A673 (cell line): ENCODE results near the gene LDLRAD3. TPM values are rescaled to one million over a fixed set of nuclear protein-coding genes. Genes with fewer than 3 reads are reported as not detected.

Experiments used
- BruUV-seq: library from RNA; stranded (reverse); fragments of 400-500 nt; replicated peaks from 2 replicates; lab custom pipeline; 2021; lab: Mats Ljungman, UMichigan
- CTCF ChIA-PET: fragments of 300-600 bp; sonication (Branson Sonifier 250); formaldehyde crosslinking; loops from one replicate; lab custom pipeline; 2022; ENCODE audit warnings: antibody characterized with exemption; lab: Charles Lee
- POLR2A ChIA-PET: fragments of 300-600 bp; sonication (Branson Sonifier 250); formaldehyde crosslinking; loops from one replicate; lab custom pipeline; 2022; ENCODE audit warnings: antibody characterized with exemption; ENCODE audit not compliant: low non-redundant PET; lab: Charles Lee
- DNase-seq: peaks from one replicate; pipeline ENCODE4 v3.0.0-alpha.2; 2015; ENCODE audit warnings: low spot score
- H3K27ac ChIP-seq: fragments of 200-600 bp; sonication (generic); 2 replicates; pipeline ENCODE4 v1.5.1; 2016; ENCODE audit warnings: mixed run types, low read depth, mild to moderate bottlenecking, mixed read lengths, antibody characterized with exemption, low read length; ENCODE audit not compliant: poor library complexity, severe bottlenecking
- H3K27me3 ChIP-seq: fragments of 200-600 bp; sonication (generic); replicated peaks from 2 replicates; pipeline ENCODE4 v1.6.1; 2017; ENCODE audit warnings: mixed run types, low read depth, mild to moderate bottlenecking, mixed read lengths, antibody characterized with exemption, low read length; ENCODE audit not compliant: insufficient read depth, poor library complexity
- H3K36me3 ChIP-seq: fragments of 200-600 bp; sonication (generic); 2 replicates; pipeline ENCODE4 v1.6.1; 2016; ENCODE audit warnings: mixed run types, mild to moderate bottlenecking, mixed read lengths, antibody characterized with exemption, low read length; ENCODE audit not compliant: insufficient read depth, poor library complexity, severe bottlenecking
- H3K4me1 ChIP-seq: fragments of 200-600 bp; sonication (generic); 2 replicates; pipeline ENCODE4 v1.6.1; 2017; ENCODE audit warnings: mixed run types, mild to moderate bottlenecking, mixed read lengths, antibody characterized with exemption, low read length; ENCODE audit not compliant: insufficient read depth, poor library complexity, severe bottlenecking
- H3K4me3 ChIP-seq: fragments of 200-600 bp; sonication (generic); 2 replicates; pipeline ENCODE4 v1.5.1; 2016; ENCODE audit warnings: low read depth, mixed run types, mild to moderate bottlenecking, mixed read lengths, low read length; ENCODE audit not compliant: poor library complexity, severe bottlenecking
- H3K9me3 ChIP-seq: fragments of 200-600 bp; sonication (generic); 2 replicates; pipeline ENCODE4 v1.6.1; 2016; ENCODE audit warnings: mixed run types, low read depth, mild to moderate bottlenecking, mixed read lengths, antibody characterized with exemption, low read length; ENCODE audit not compliant: poor library complexity, severe bottlenecking
- CTCF ChIP-seq: fragments of 300-800, 200-600 bp; sonication (generic); conservative IDR thresholded peaks from 2 replicates; pipeline ENCODE4 v1.5.1; 2017; ENCODE audit warnings: low read depth, mild to moderate bottlenecking, antibody characterized with exemption, low read length, moderate library complexity, mixed read lengths
- EZH2 ChIP-seq: fragments of 200-600 bp; sonication (generic); IDR thresholded peaks from 2 replicates; pipeline ENCODE4 v1.6.1; 2017; ENCODE audit warnings: borderline replicate concordance, low read depth, mild to moderate bottlenecking, mixed read lengths, antibody characterized with exemption, low read length; ENCODE audit not compliant: poor library complexity, severe bottlenecking
- intact Hi-C: fragments of 100-400 bp; cut with micrococcal nuclease; formaldehyde crosslinking; loops from one replicate; pipeline ENCODE4 v1.10.0; 2022; ENCODE audit not compliant: unreplicated experiment
- total RNA-seq: library from RNA; stranded (reverse); gene quantifications from 2 replicates; pipeline ENCODE4 v1.2.3, GENCODE V29; 2021

The LDLRAD3 gene
- total RNA-seq, 1 experiment from 2014 or later = 13.1 TPM

DNA sequence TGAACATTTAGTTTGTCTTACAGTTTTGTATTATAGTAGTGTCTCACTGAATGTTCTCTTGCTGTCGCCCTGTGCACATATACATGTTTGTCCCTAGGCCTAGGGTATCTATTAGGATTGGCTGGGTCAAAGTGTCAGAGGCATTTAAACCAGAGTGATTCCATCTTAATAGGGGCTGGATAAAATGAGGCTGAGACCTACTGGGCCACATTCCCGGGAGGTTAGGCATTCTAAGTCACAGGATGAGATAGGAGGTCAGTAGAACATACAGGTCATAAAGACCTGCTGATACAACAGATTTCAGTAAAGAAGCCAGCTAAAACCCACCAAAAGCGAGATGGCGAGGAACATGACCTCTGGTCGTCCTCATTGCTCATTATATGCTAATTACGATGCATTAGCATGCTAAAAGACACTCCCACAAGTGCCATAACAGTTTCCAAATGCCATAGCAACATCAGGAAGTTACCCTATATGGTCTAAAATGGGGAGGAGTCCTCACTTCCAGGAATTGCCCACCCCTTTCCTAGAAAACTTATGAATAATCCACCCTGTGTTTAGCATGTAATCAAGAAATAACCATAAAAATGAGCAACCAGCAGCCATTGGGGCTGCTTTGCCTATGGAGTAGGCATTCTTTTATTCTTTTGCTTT, 82.6 kb downstream of the LDLRAD3 start:
- no peak overlapping the region for H3K4me3 ChIP-seq
- H3K4me1 ChIP-seq = peaks cover 4% of the 10 kb centered on the region
- no peaks in the 10 kb centered on the region for H3K9me3 ChIP-seq
- CTCF ChIA-PET = no interaction called here
- no peaks in the 10 kb centered on the region for H3K27me3 ChIP-seq
- H3K36me3 ChIP-seq = no peaks in the 10 kb centered on the region
- BruUV-seq = no TSS peak
- H3K27ac ChIP-seq = no peak overlapping the region
- POLR2A ChIA-PET = no interaction called here
- intact Hi-C loops = no loop called here
- DNase-seq = no peak
- TF ChIP-seq EZH2 (no peak), CTCF (no peak)

- H3K4me1 ChIP-seq = peaks cover 4% of the 10 kb centered on the region
- no peak for DNase-seq
- H3K36me3 ChIP-seq = no peaks in the 10 kb centered on the region
- H3K27ac ChIP-seq = no peak overlapping the region
- no peaks in the 10 kb centered on the region for H3K27me3 ChIP-seq
- no peaks in the 10 kb centered on the region for H3K9me3 ChIP-seq
- no peak for TF ChIP-seq EZH2
- no peak for TF ChIP-seq CTCF
- H3K4me3 ChIP-seq = no peak overlapping the region
- ChIA-PET CTCF (no interaction called here), POLR2A (interaction anchor here (0.7 kb wide), 1 partner anchor 308 kb away, joined by 3 read pairs; no protein-coding TSS in a partner anchor)
- intact Hi-C loops = no loop called here
- no TSS peak for BruUV-seq
Observed at GRCh38 chr11:36027731-36028130, 83.9 kb downstream of the LDLRAD3 start.

DNA sequence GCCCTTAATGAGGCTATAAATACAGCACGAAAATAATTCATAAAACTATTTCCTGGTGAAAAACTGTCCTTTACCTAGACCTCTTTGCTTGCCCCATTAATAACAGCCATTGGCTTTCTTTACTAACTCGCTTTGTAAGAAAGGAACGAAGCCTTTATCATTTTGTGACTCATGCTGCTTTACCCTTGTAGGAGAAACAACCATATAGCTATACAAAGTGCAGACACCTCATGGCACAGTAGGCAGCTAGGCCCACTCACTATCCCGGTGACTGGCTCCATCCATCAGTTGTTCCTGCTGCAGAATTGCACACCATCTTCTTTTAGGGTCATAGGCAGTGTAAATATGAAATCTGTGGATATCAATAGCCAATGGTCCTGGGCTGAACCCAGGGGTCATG, 85.8 kb downstream of the LDLRAD3 start:
- no peak for DNase-seq
- no peaks in the 10 kb centered on the region for H3K9me3 ChIP-seq
- POLR2A ChIA-PET = interaction anchor here (0.6 kb wide), 1 partner anchor 45 kb away, joined by 8 read pairs; no protein-coding TSS in a partner anchor
- TF ChIP-seq EZH2 (no peak), CTCF (no peak)
- H3K36me3 ChIP-seq = no peaks in the 10 kb centered on the region
- BruUV-seq = no TSS peak
- peaks cover 4% of the 10 kb centered on the region for H3K4me1 ChIP-seq
- CTCF ChIA-PET = interaction anchor here (0.6 kb wide), 1 partner anchor 208 kb away, joined by 4 read pairs; no protein-coding TSS in a partner anchor
- intact Hi-C loops = no loop called here
- no peaks in the 10 kb centered on the region for H3K27me3 ChIP-seq
- H3K27ac ChIP-seq = no peak overlapping the region
- no peak overlapping the region for H3K4me3 ChIP-seq
